Karpas-422 (cell line): ENCODE measurements around the gene ASTL. TPM values are rescaled to one million over a fixed set of nuclear protein-coding genes. Genes with fewer than 3 reads are reported as not detected.
A peak's percentile ranks its signal among the peaks of the same experiment; 100 is the strongest.

ENCODE experiments used
- DNase-seq: peaks from one replicate; pipeline ENCODE4 v3.0.0-alpha.2; 2015
- H2AFZ ChIP-seq: fragments of 200-600 bp; sonication (generic); 2 replicates; pipeline ENCODE4 v1.6.1; 2014; ENCODE audit warnings: antibody characterized with exemption, low read length, mixed read lengths
- H3K27ac ChIP-seq: fragments of 200-600 bp; sonication (generic); 2 replicates; pipeline ENCODE4 v1.5.1; 2014; ENCODE audit warnings: mild to moderate bottlenecking, low read length, moderate library complexity
- H3K27me3 ChIP-seq: fragments of 200-600 bp; sonication (generic); 2 replicates; pipeline ENCODE4 v1.6.1; 2014; ENCODE audit warnings: low read length, mixed read lengths
- H3K36me3 ChIP-seq: fragments of 200-600 bp; sonication (generic); 2 replicates; pipeline ENCODE4 v1.6.1; 2014; ENCODE audit warnings: low read length, mixed read lengths; ENCODE audit not compliant: insufficient read depth
- H3K4me1 ChIP-seq: fragments of 200-600 bp; sonication (generic); 2 replicates; pipeline ENCODE4 v1.6.1; 2014; ENCODE audit warnings: mild to moderate bottlenecking, low read length, mixed read lengths
- H3K4me2 ChIP-seq: fragments of 200-600 bp; sonication (generic); 2 replicates; pipeline ENCODE4 v1.6.1; 2014; ENCODE audit warnings: low read length, low read depth, mild to moderate bottlenecking; ENCODE audit not compliant: poor library complexity, severe bottlenecking
- H3K4me3 ChIP-seq: fragments of 200-600 bp; sonication (generic); 2 replicates; pipeline ENCODE4 v1.5.1; 2014; ENCODE audit warnings: mild to moderate bottlenecking, antibody characterized with exemption, low read length, mixed read lengths
- H3K79me2 ChIP-seq: fragments of 200-600 bp; sonication (generic); 2 replicates; pipeline ENCODE4 v1.6.1; 2014; ENCODE audit warnings: mild to moderate bottlenecking, low read length, mixed read lengths
- H3K9ac ChIP-seq: fragments of 200-600 bp; sonication (generic); 2 replicates; pipeline ENCODE4 v1.6.0; 2014; ENCODE audit warnings: low read length
- H3K9me2 ChIP-seq: fragments of 200-600 bp; sonication (generic), shearing (Covaris generic); replicated peaks from 2 replicates; pipeline ENCODE4 v1.6.0; 2014; ENCODE audit warnings: mild to moderate bottlenecking, low read length, moderate library complexity; ENCODE audit not compliant: insufficient read depth
- H3K9me3 ChIP-seq: fragments of 300-700, 200-600 bp; sonication (generic); 2 replicates; pipeline ENCODE4 v1.6.1; 2014; ENCODE audit warnings: low read length, mixed read lengths
- H4K20me1 ChIP-seq: fragments of 200-600 bp; sonication (generic); 2 replicates; pipeline ENCODE4 v1.6.1; 2014; ENCODE audit warnings: mild to moderate bottlenecking, antibody characterized with exemption, low read length, low read depth; ENCODE audit not compliant: insufficient read depth
- total RNA-seq: library from RNA; depleted of rRNA; stranded (reverse); fragments of >200 nt; shearing (Covaris generic); gene quantifications from 2 replicates; pipeline ENCODE4 v1.2.3, GENCODE V29; 2014; ENCODE audit warnings: low replicate concordance

Gene ASTL
- total RNA-seq, 1 experiment from 2014 or later: not detected

DNA sequence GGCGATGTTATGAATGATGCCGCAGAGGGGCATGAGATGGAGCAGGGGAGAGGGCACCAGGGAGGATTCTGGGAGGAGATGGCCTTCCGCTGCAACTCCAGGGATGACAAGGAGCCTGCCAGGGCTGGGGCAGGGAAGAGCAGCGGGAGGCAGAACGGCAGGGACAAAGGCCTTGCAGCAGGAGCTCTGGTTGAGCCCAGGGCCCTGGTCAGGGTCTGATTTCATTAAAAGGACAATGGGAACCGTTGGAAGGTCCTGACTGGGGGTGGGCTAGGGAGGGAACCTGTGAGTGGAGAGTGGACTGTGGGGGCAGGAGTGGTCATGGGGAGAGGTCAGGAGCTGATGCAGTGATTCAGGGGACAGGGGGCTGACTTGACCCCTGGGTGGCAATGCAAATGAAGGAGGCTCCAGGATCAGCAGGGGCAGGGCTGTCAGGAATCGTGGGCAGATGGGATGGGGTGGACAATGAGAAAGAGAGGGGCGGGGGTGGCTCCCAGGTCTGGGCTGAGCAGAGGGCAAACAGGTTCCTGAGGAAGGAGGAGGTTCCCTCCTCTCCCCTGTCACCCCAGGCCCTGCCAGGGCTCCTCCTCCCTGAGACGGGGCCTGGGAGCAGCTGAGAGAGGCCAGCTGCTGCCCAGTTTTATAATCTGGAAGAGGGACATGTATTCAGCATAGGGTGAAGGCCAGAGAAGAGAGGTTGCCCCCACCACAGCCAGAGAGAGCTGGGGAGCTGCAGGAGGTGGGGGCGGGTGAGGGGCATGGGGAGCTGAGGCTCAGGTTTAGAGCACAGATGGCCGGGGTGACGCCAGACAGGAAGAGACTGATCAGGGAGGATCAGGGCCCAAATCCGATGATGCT lies 14.2 kb upstream of the ASTL start:
- H3K4me1 ChIP-seq: peaks cover 34% of the 10 kb centered on the region
- H3K36me3 ChIP-seq: no peaks in the 10 kb centered on the region
- DNase-seq: no peak
- no peaks in the 10 kb centered on the region for H3K27me3 ChIP-seq
- H3K4me3 ChIP-seq: no peak overlapping the region
- no peaks in the 10 kb centered on the region for H4K20me1 ChIP-seq
- H3K9me2 ChIP-seq: no peaks in the 10 kb centered on the region
- H3K4me2 ChIP-seq: no peak overlapping the region
- H2AFZ ChIP-seq: no peak overlapping the region
- no peaks in the 10 kb centered on the region for H3K79me2 ChIP-seq
- no peaks in the 10 kb centered on the region for H3K9me3 ChIP-seq
- no peak overlapping the region for H3K9ac ChIP-seq
- H3K27ac ChIP-seq: no peak overlapping the region

DNA sequence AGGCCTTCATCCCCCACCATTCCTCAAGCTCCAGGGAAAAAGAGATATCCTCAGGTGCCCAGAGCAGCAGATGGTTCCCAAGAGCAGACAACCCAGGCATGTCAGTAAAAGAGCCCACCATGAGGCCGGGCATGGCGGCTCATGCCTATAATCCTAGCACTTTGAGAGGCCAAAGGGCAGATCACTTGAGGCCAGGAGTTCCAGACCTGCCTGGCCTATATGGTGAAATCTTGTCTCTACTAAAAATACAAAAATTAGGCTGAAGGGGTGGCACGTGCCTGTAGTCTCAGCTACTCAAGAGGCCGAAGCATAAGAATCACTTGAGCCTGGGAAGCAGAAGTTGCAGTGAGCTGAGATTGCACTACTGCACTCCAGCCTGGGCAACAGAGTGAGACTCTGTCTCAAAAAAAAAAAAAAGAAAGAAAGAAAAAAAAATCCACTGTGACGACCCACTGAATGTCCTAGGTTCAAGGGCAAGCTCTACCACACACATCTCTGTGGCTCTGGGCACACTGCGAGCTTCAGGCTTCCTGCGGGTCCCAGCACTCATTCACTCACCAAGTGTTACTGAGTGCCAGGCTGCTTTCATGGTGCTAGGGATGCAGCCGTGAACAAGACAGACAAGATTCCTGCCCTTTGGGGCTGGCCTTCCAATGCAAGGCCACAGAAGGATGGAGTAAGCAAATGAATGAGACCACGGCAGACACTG lies 13.4 kb upstream of the ASTL start:
- Histone ChIP-seq H2AFZ (no peak overlapping the region), H3K4me1 (peaks cover 34% of the 10 kb centered on the region), H3K4me2 (no peak overlapping the region), H3K9me3 (no peaks in the 10 kb centered on the region), H3K4me3 (no peak overlapping the region), H3K27ac (no peak overlapping the region), H3K27me3 (no peaks in the 10 kb centered on the region), H4K20me1 (no peaks in the 10 kb centered on the region), H3K9me2 (no peaks in the 10 kb centered on the region), H3K36me3 (no peaks in the 10 kb centered on the region), H3K9ac (no peak overlapping the region), H3K79me2 (no peaks in the 10 kb centered on the region)
- no peak for DNase-seq

DNA sequence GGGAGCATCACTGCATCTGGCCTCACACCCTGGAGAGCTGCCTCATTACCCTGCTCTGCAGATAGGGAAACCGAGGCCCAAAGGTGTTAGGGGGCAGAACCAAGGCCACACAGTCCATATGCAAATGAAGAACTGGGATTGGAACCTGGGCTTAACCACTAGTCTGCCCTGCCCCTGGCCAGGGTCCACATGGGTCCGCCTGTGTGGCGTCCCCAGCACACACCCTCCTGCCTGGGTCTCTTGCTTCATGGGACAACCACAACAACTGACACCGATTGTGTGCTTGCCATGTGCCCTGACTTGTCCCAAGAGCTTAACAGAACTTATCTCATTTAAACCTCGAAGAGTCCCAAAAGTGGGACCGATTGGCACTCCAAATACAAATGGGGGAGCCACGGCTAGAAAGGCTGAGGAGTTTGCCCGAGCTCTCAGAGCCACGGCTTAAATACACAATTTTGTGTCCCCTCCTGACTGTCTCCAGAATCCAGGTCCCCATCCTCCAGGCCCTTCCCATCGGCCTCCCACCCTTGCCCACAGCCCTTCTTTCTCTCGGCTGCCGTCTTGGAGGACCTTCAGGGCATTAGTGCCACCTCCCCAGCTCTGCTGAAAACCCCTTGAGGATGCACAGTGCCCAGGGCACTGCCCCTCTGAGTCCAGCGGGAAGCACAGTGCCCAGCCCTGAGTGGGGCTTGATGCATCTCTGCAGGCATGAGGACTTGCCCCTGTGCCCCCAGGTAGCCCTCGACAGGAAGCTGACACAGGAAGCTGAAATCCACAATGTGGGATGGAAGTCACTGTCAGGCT lies 12.7 kb upstream of the ASTL start:
- no peaks in the 10 kb centered on the region for H3K79me2 ChIP-seq
- H3K27me3 ChIP-seq: no peaks in the 10 kb centered on the region
- no peak overlapping the region for H3K27ac ChIP-seq
- DNase-seq: no peak
- no peak overlapping the region for H3K4me3 ChIP-seq
- no peaks in the 10 kb centered on the region for H3K9me3 ChIP-seq
- H2AFZ ChIP-seq: no peak overlapping the region
- H4K20me1 ChIP-seq: no peaks in the 10 kb centered on the region
- no peak overlapping the region for H3K9ac ChIP-seq
- H3K36me3 ChIP-seq: no peaks in the 10 kb centered on the region
- H3K4me2 ChIP-seq: no peak overlapping the region
- H3K4me1 ChIP-seq: peaks cover 34% of the 10 kb centered on the region
- no peaks in the 10 kb centered on the region for H3K9me2 ChIP-seq

DNA sequence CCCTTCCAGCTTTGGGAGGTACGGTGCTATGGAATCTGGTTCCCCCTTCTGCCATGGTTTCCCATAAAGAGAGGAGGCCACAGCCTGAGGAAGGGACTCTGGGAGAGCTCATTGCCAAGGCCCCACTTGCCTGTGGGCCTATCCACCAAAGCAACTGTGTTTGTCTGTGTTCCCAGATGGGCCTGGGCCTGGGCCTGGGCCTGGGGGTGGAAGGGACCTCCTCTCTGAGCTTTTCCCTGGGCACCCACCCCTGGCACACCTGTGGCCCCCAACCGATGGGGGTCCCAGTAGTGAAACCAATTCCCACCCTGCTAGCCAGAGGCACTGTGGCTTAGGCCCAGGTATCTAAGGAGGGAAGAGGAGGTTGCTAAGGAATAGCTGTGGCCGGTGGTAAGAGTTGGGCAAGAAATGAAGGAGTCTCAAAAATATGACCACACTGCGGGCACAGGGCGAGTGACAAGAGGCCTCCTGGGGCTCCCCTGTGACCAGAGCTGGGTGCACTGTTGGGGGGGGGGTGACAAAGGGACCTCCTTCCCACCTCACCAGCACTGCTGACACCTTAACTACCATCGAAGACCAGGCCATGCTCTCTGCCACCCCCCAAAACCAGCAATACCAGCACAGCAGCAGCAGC lies 11.8 kb upstream of the ASTL start:
- H3K4me3 ChIP-seq: no peak overlapping the region
- no peaks in the 10 kb centered on the region for H3K27me3 ChIP-seq
- H3K9ac ChIP-seq: no peak overlapping the region
- no peak overlapping the region for H2AFZ ChIP-seq
- H3K27ac ChIP-seq: no peak overlapping the region
- peaks cover 40% of the 10 kb centered on the region for H3K4me1 ChIP-seq
- H3K4me2 ChIP-seq: no peak overlapping the region
- H3K9me3 ChIP-seq: no peaks in the 10 kb centered on the region
- H3K79me2 ChIP-seq: no peaks in the 10 kb centered on the region
- no peak for DNase-seq
- no peaks in the 10 kb centered on the region for H4K20me1 ChIP-seq
- H3K36me3 ChIP-seq: no peaks in the 10 kb centered on the region
- no peaks in the 10 kb centered on the region for H3K9me2 ChIP-seq

DNA sequence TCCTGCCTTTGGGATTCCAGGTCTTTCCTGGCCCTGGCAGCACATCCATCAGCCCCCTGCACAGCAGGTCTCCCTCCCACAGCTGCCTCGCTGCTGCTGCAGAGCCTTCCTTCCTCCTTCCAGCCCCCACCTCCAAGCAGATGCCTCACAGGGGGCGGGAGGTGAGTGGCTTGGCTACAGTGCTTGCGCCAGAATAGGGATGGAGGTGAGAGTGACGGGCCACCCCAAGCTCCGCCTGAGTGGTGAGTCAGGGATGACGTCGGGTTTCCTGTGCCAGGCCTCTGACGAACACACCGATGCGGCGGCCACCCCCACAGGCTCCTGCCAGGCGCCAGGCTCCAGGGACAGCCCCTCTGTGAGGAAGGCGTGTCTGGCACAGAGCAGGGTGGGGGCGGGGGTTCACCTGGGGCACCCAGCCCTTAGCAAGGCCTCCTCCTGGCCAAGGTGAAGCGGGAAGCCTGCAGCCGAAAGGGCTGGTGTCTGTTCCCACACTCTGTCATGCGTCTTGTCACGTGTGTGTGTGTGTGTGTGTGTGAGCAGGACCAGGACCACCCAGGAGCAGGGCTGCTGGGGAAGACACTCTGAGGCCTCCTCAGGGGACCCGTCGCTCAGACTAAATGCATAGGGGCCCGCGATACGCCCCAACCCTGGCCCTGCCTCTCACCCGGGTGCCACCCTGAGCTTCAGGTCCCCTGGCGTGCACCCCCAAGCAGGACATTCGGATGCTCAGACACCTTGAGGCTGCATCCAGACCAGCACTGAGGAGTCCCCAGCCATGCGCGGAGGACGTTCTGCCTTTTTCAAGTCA lies 10.3 kb upstream of the ASTL start:
- peak overlapping the region; percentile 64 for H3K9ac ChIP-seq
- peaks cover 7% of the 10 kb centered on the region for H3K36me3 ChIP-seq
- H4K20me1 ChIP-seq: peaks cover 11% of the 10 kb centered on the region
- peak overlapping the region; percentile 82 for H2AFZ ChIP-seq
- peaks cover 47% of the 10 kb centered on the region for H3K4me1 ChIP-seq
- H3K79me2 ChIP-seq: peaks cover 7% of the 10 kb centered on the region
- peak; percentile 94 for DNase-seq
- no peaks in the 10 kb centered on the region for H3K9me2 ChIP-seq
- peak overlapping the region; percentile 16 for H3K27ac ChIP-seq
- peak overlapping the region; percentile 62 for H3K4me2 ChIP-seq
- H3K9me3 ChIP-seq: no peaks in the 10 kb centered on the region
- H3K4me3 ChIP-seq: peak overlapping the region; percentile 45
- H3K27me3 ChIP-seq: no peaks in the 10 kb centered on the region

DNA sequence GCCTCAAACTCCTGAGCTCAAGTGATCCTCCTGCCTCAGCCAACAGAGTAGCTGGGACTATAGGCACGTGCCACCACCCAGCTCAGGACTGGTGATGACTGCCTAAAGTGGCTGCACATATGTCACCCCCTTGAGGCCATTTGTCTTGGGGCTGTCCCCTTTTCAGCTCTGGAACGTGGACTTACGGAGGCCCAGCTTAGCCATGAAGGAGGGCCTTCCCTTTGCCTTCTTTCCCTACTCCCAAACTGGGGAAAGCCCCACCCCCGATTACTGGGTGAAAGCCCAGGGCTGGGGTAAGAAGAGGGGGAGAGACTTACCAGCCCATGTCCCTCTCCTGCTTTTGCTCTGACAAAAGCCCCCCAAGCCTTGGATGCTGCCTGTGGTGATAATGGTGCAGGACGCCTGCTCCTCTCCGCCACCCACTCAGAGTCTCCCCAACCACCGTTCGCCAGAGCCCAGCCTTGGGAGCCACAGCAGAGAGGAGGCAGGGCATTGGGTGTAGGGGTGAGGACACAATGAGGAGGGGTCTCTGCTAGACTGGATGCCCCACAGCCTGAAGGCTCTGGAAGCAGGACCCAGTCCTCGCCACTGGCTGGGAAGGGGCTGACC lies 9.4 kb upstream of the ASTL start:
- peak overlapping the region; percentile 62 for H3K4me2 ChIP-seq
- H3K9ac ChIP-seq: peak overlapping the region; percentile 96
- no peaks in the 10 kb centered on the region for H3K27me3 ChIP-seq

More for the DNA sequence above, 9.4 kb upstream of the ASTL start:
- Histone ChIP-seq H3K36me3 (peaks cover 16% of the 10 kb centered on the region), H3K27ac (peak overlapping the region; percentile 16), H3K9me2 (no peaks in the 10 kb centered on the region), H3K4me3 (peak overlapping the region; percentile 45; the same call in 1 of the 2 replicates), H3K4me1 (peaks cover 56% of the 10 kb centered on the region), H3K79me2 (peaks cover 7% of the 10 kb centered on the region), H2AFZ (no peak overlapping the region), H3K9me3 (no peaks in the 10 kb centered on the region), H4K20me1 (peaks cover 20% of the 10 kb centered on the region)
- DNase-seq: peak; percentile 60
